H1 (cell line): Measurements from ENCODE around the gene MEI1. TPM values are rescaled to one million over a fixed set of nuclear protein-coding genes. Genes with fewer than 3 reads are reported as not detected.

Experiments
- CTCF ChIA-PET: fragments of 300-600 bp; sonication (Branson Sonifier 250); formaldehyde crosslinking; loops from one replicate; lab custom pipeline; 2021; ENCODE audit not compliant: partially characterized antibody; lab: Charles Lee
- POLR2A ChIA-PET: fragments of 300-600 bp; sonication (Branson Sonifier 250); formaldehyde crosslinking; loops from one replicate; lab custom pipeline; 2021; ENCODE audit warnings: inconsistent platforms; ENCODE audit not compliant: partially characterized antibody; lab: Charles Lee
- DNase-seq, 2 experiments: peaks; one replicate each; pipeline versions ENCODE4 v3.0.0 to v3.0.0-alpha.2; 2010 to 2022; ENCODE audit warnings: low spot score in 2 of 2, low read depth in 1 of 2, mixed read lengths in 1 of 2
- FAIRE-seq: peaks from 2 replicates; lab custom pipeline; 2011; peaks lifted over from hg19 to GRCh38; lab: Jason Lieb, UNC
- H2AFZ ChIP-seq: 2 replicates; pipeline ENCODE4 v1.8.1; 2012; ENCODE audit warnings: low read length, inconsistent platforms
- H2AK5ac ChIP-seq: 2 replicates; pipeline ENCODE4 v1.6.1; 2013; ENCODE audit warnings: low read depth, low read length
- H2BK120ac ChIP-seq: replicated peaks from 2 replicates; pipeline ENCODE3; 2013; ENCODE audit warnings: low read depth, low read length, inconsistent platforms
- H2BK12ac ChIP-seq: 2 replicates; pipeline ENCODE4 v1.6.1; 2013; ENCODE audit warnings: low read depth, low read length
- H2BK15ac ChIP-seq: 2 replicates; pipeline ENCODE4 v1.6.1; 2013; ENCODE audit warnings: low read length
- H2BK20ac ChIP-seq: 2 replicates; pipeline ENCODE4 v1.6.1; 2013; ENCODE audit warnings: low read length
- H2BK5ac ChIP-seq: 2 replicates; pipeline ENCODE4 v1.6.1; 2013; ENCODE audit warnings: low read depth, low read length
- H3K14ac ChIP-seq: 2 replicates; pipeline ENCODE4 v1.6.1; 2013; ENCODE audit warnings: inconsistent platforms; ENCODE audit not compliant: insufficient read length
- H3K18ac ChIP-seq: 2 replicates; pipeline ENCODE4 v1.6.1; 2013; ENCODE audit warnings: low read length; ENCODE audit errors: extremely low read depth
- H3K23ac ChIP-seq: 2 replicates; pipeline ENCODE4 v1.6.1; 2013; ENCODE audit warnings: inconsistent platforms; ENCODE audit not compliant: insufficient read length
- H3K23me2 ChIP-seq: 2 replicates; pipeline ENCODE4 v1.6.1; 2013; ENCODE audit warnings: low read depth, low read length
- H3K27ac ChIP-seq: 2 replicates; pipeline ENCODE4 v1.6.1; 2011; ENCODE audit warnings: low read depth, low read length, inconsistent platforms
- H3K27me3 ChIP-seq, 4 experiments: replicated peaks in 1 of 4; 1 replicate in 1 of 4; 2 replicates in 3 of 4; pipeline versions ENCODE4 v1.6.1 to v1.8.1; 2011 to 2013; ENCODE audit warnings: low read length in 3 of 4, mild to moderate bottlenecking in 3 of 4, inconsistent platforms in 2 of 4, mixed read lengths in 2 of 4, moderate library complexity in 1 of 4; ENCODE audit not compliant: control insufficient read depth in 3 of 4, insufficient read depth in 3 of 4; ENCODE audit errors: extremely low read depth in 1 of 4
- H3K36me3 ChIP-seq, 4 experiments: 2 replicates each; pipeline versions ENCODE4 v1.6.1 to v1.8.1; 2011 to 2013; ENCODE audit warnings: mild to moderate bottlenecking in 4 of 4, low read length in 3 of 4, moderate library complexity in 2 of 4, control low read depth in 1 of 4, inconsistent platforms in 1 of 4; ENCODE audit not compliant: insufficient read depth in 4 of 4, control insufficient read depth in 2 of 4
- H3K4ac ChIP-seq: replicated peaks from 2 replicates; pipeline ENCODE3; 2013; ENCODE audit warnings: low read length, low read depth, mixed read lengths, inconsistent platforms; ENCODE audit not compliant: insufficient read length
- H3K4me1 ChIP-seq, 4 experiments: replicated peaks in 1 of 4; 1 replicate in 1 of 4; 2 replicates in 3 of 4; pipeline versions ENCODE4 v1.6.1 to v1.8.1; 2011 to 2013; ENCODE audit warnings: low read length in 3 of 4, inconsistent platforms in 2 of 4, mixed read lengths in 1 of 4; ENCODE audit not compliant: insufficient read depth in 4 of 4, control insufficient read depth in 3 of 4
- H3K4me2 ChIP-seq, 2 experiments: 2 replicates each; pipeline versions ENCODE4 v1.6.1 to v1.8.1; 2011 to 2013; ENCODE audit warnings: low read depth in 2 of 2, low read length in 2 of 2, control low read depth in 1 of 2, inconsistent platforms in 1 of 2, mild to moderate bottlenecking in 1 of 2; ENCODE audit not compliant: insufficient read depth in 1 of 2
- H3K4me3 ChIP-seq, 4 experiments: fragments of 200-600, 300-600 bp in 1 of 4; sonication (generic), shearing (Covaris generic), sonication (Bioruptor Twin) in 1 of 4; 2 replicates each; pipeline versions ENCODE4 v1.5.1 to v1.8.1; 2011 to 2016; ENCODE audit warnings: low read length in 4 of 4, low read depth in 3 of 4, control low read depth in 2 of 4, inconsistent platforms in 2 of 4, mild to moderate bottlenecking in 2 of 4, mixed read lengths in 1 of 4, moderate library complexity in 1 of 4; ENCODE audit not compliant: insufficient read depth in 2 of 4; ENCODE audit errors: extremely low read depth in 1 of 4
- H3K56ac ChIP-seq: replicated peaks from 2 replicates; pipeline ENCODE3; 2013; ENCODE audit warnings: low read depth, mild to moderate bottlenecking, mixed read lengths, low read length, inconsistent platforms; ENCODE audit not compliant: insufficient read length
- H3K79me1 ChIP-seq: 2 replicates; pipeline ENCODE4 v1.6.1; 2013; ENCODE audit warnings: low read depth, low read length, control low read depth
- H3K79me2 ChIP-seq, 2 experiments: 2 replicates each; pipeline versions ENCODE4 v1.6.1 to v1.8.1; 2012 to 2013; ENCODE audit warnings: low read length in 2 of 2, mild to moderate bottlenecking in 2 of 2, inconsistent platforms in 1 of 2; ENCODE audit not compliant: insufficient read depth in 2 of 2, control insufficient read depth in 1 of 2
- H3K9ac ChIP-seq, 4 experiments: replicated peaks in 1 of 4; 1 replicate in 1 of 4; 2 replicates in 3 of 4; pipeline versions ENCODE4 v1.6.1 to v1.8.1; 2011 to 2013; ENCODE audit warnings: low read depth in 3 of 4, low read length in 3 of 4, control low read depth in 2 of 4, mild to moderate bottlenecking in 2 of 4, moderate library complexity in 2 of 4, inconsistent platforms in 1 of 4; ENCODE audit errors: extremely low read depth in 1 of 4
- H3K9me3 ChIP-seq, 2 experiments: 2 replicates each; pipeline versions ENCODE4 v1.6.1 to v1.8.1; 2012 to 2013; ENCODE audit warnings: mild to moderate bottlenecking in 2 of 2, moderate library complexity in 2 of 2, control low read depth in 1 of 2, inconsistent platforms in 1 of 2, low read depth in 1 of 2, low read length in 1 of 2, mixed read lengths in 1 of 2; ENCODE audit not compliant: insufficient read depth in 2 of 2
- H4K20me1 ChIP-seq, 2 experiments: replicated peaks in 1 of 2; 2 replicates each; pipeline versions ENCODE3 to v1.8.1; 2011 to 2013; ENCODE audit warnings: inconsistent platforms in 2 of 2, low read length in 2 of 2, mild to moderate bottlenecking in 1 of 2; ENCODE audit not compliant: insufficient read depth in 2 of 2, control insufficient read depth in 1 of 2
- H4K5ac ChIP-seq: 2 replicates; pipeline ENCODE4 v1.6.1; 2013; ENCODE audit warnings: low read length, low read depth, mixed read lengths, inconsistent platforms; ENCODE audit not compliant: insufficient read length
- H4K8ac ChIP-seq: 2 replicates; pipeline ENCODE4 v1.8.0; 2013; ENCODE audit warnings: mild to moderate bottlenecking, moderate library complexity, low read length, inconsistent platforms; ENCODE audit not compliant: insufficient read depth; ENCODE audit errors: extremely low read depth
- H4K91ac ChIP-seq: replicated peaks from 2 replicates; pipeline ENCODE3; 2013; ENCODE audit warnings: low read length, mixed read lengths, inconsistent platforms; ENCODE audit not compliant: insufficient read length
- ASH2L ChIP-seq: fragments of 200-600, 300-600 bp; sonication (generic); IDR thresholded peaks from one replicate; pipeline ENCODE4 v1.7.1; 2017; ENCODE audit warnings: low read length
- BACH1 ChIP-seq: IDR thresholded peaks from 2 replicates; pipeline ENCODE4 v1.6.1; 2012; ENCODE audit warnings: low read length, improper control_type of control experiment
- BRCA1 ChIP-seq: IDR thresholded peaks from 2 replicates; pipeline ENCODE4 v1.6.1; 2012; ENCODE audit warnings: low read depth, low read length, improper control_type of control experiment
- JUN ChIP-seq: IDR thresholded peaks from 2 replicates; pipeline ENCODE4 v1.6.1; 2011; ENCODE audit warnings: low read depth, mild to moderate bottlenecking, improper control_type of control experiment, low read length
- SRF ChIP-seq: IDR thresholded peaks from 2 replicates; pipeline ENCODE4 v1.6.1; 2011; ENCODE audit warnings: mild to moderate bottlenecking, low read depth, low read length, moderate library complexity
- YY1 ChIP-seq: IDR thresholded peaks from 2 replicates; pipeline ENCODE4 v1.6.1; 2011; ENCODE audit warnings: low read depth, mild to moderate bottlenecking, low read length
- WGBS, 2 experiments: shearing (Covaris generic) in 1 of 2; methylation state at CpG; one replicate each; pipeline versions ENCODE4 v1.1.6 to v1.1.7; 2013 to 2015; ENCODE audit warnings: low lambda C conversion rate in 2 of 2, mixed read lengths in 2 of 2, inconsistent platforms in 1 of 2, low coverage in 1 of 2, missing lambda C conversion rate in 1 of 2; ENCODE audit not compliant: insufficient replicate concordance in 2 of 2, insufficient coverage in 1 of 2, insufficient read length in 1 of 2; ENCODE audit errors: extremely low coverage in 1 of 2, missing lambda C conversion rate in 1 of 2; 5-methylcytosine and 5-hydroxymethylcytosine counted together
- polyA plus RNA-seq, 7 experiments: library from polyadenylated mRNA; depleted of rRNA in 3 of 7; stranded (reverse) in 5 of 7; unstranded in 2 of 7; fragments of >200 nt in 5 of 7; fragments of 200-250 nt in 2 of 7; gene quantifications; 1 replicate in 5 of 7; 2 replicates in 1 of 7; 4 replicates in 1 of 7; pipeline versions ENCODE4 v1.2.1 to v1.2.3, GENCODE V29; 2011 to 2013; ENCODE audit warnings: missing spikeins in 2 of 7, mixed read lengths in 2 of 7
- total RNA-seq: library from RNA; stranded (reverse); fragmentation: NEBNext Ultra II Directional; extraction: Animal tissue kit (Norgen Biotek cat#: 25700); gene quantifications from 2 replicates; pipeline ENCODE4 v1.2.1, GENCODE V29; 2021

Gene MEI1
- total and polyA plus RNA-seq, 2 of the 8 experiments (the other 6 are each of a cell fraction or from before 2014, with no cell fraction given), result 0.27 to 0.54 TPM

GRCh38 chr22:41657709-41658108 is 41.6 kb upstream of the MEI1 start:
- no peak overlapping the region for H2AK5ac ChIP-seq
- H3K4ac ChIP-seq, result no peak overlapping the region
- H3K79me1 ChIP-seq, result no peaks in the 10 kb centered on the region; the same call in 1 of the 2 replicates
- H2BK20ac ChIP-seq, result no peak overlapping the region
- no peak overlapping the region for H2BK15ac ChIP-seq
- CTCF ChIA-PET, result interaction anchor here (0.7 to 2.1 kb wide), 5 partner anchors 9 to 89 kb away, joined by 3 to 7 read pairs (median 5); no protein-coding TSS in a partner anchor
- H3K79me2 ChIP-seq, result no peaks in the 10 kb centered on the region
- peaks cover 2 to 5% of the 10 kb centered on the region in 2 experiments for H4K20me1 ChIP-seq
- no peaks in the 10 kb centered on the region for H3K27me3 ChIP-seq
- H3K4me1 ChIP-seq, result no peaks in the 10 kb centered on the region
- no peak overlapping the region for H4K8ac ChIP-seq
- no peak for TF ChIP-seq BRCA1
- TF ChIP-seq BACH1, result no peak
- no peak for TF ChIP-seq ASH2L
- no peak for TF ChIP-seq JUN
- no peak for TF ChIP-seq YY1
- no peak for TF ChIP-seq SRF
- no peak overlapping the region for H3K23ac ChIP-seq
- H4K91ac ChIP-seq, result no peak overlapping the region
- no peak overlapping the region for H2AFZ ChIP-seq
- peaks cover 58 to 89% (median 77%) of the 10 kb centered on the region in 4 experiments for H3K36me3 ChIP-seq
- no peak overlapping the region for H3K14ac ChIP-seq
- DNase-seq (no peak), FAIRE-seq (no peak)
- H3K4me2 ChIP-seq, result no peak overlapping the region
- H3K23me2 ChIP-seq, result no peaks in the 10 kb centered on the region
- no peak overlapping the region for H3K27ac ChIP-seq
- H2BK12ac ChIP-seq, result no peak overlapping the region
- no peaks in the 10 kb centered on the region for H3K9me3 ChIP-seq
- H3K9ac ChIP-seq, result no peak overlapping the region
- H3K18ac ChIP-seq, result no peak overlapping the region
- no peak overlapping the region for H4K5ac ChIP-seq
- H3K4me3 ChIP-seq, result no peak overlapping the region
- H3K56ac ChIP-seq, result no peak overlapping the region
- WGBS, 2 experiments, result 96% methylated on average over 6 of the region's 6 CpGs; no CpG with 5 or more reads in 1 of the 2 experiments
- H2BK5ac ChIP-seq, result no peak overlapping the region
- H2BK120ac ChIP-seq, result no peak overlapping the region
- POLR2A ChIA-PET, result interaction anchor here (1.1 to 16.5 kb wide), 5 partner anchors 16 to 36 kb away, joined by 3 to 129 read pairs (median 4); no protein-coding TSS in a partner anchor
